GM21526 (cell line): ENCODE data around the gene ZNF487.
"Not testable (repeated sequence)": the region's sequence is repeated elsewhere in the genome, so short reads cannot be mapped to it uniquely, and the experiment has no call there.

Experiments used
- ATAC-seq: cut with Tn5 transposase; IDR thresholded peaks from one replicate; pipeline ENCODE4 v1.9.1; 2021; ENCODE audit warnings: moderate library complexity; ENCODE audit not compliant: unreplicated experiment, low FRiP score

ZNF487 gene

DNA sequence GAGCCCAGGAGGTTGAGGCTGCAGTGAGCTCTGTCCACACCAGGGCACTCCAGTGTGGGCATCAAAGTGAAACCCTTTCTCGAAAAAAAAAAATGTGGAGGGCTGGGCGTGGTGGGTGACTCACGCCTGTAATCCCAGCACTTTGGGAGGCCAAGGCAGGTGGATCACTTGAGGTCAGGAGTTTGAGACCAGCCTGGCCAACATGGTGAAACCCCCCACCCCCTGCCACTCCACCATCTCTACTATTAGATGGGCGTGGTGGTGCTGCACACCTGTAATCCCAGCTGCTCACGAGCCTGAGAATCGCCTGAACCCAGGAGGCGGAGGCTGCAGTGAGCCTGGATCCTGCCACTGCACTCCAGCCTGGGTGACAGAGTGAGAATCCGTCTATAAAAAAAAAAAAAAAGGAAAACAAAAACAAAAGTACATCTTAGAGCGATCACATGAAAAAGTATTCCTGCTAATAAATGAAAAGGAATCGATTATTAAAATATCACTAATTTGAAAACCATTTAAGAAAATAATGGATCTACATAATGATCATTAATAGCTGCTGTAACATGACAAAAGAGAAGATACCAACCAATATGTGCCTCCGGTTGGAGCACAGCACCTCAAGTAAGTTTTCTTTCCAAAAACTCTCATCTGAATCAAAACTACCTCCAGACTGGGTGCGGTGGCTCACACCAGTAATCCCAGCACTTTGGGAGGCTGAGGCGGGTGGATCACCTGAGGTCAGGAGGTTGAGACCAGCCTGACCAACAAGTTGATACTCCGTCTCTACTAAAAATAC, 32.8 kb upstream of the ZNF487 start:
- ATAC-seq, result no peak

DNA sequence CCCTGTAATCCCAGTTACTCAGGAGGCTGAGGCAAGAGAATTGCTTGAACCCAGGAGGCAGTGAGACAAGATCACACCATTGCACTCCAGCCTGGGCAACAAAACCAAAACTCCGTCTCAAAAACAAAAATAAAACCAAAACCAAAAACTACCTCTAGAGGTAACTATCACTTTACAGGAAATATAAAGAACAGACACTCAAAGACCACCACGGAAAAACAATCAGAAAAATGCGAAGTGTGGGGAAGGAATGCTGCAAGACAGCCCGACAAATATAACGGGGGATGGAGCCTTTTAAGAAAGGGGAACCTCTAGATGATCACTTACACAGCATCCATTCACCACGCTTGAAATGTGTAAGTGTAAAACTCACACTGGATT, 32.2 kb upstream of the ZNF487 start:
- no peak for ATAC-seq

DNA sequence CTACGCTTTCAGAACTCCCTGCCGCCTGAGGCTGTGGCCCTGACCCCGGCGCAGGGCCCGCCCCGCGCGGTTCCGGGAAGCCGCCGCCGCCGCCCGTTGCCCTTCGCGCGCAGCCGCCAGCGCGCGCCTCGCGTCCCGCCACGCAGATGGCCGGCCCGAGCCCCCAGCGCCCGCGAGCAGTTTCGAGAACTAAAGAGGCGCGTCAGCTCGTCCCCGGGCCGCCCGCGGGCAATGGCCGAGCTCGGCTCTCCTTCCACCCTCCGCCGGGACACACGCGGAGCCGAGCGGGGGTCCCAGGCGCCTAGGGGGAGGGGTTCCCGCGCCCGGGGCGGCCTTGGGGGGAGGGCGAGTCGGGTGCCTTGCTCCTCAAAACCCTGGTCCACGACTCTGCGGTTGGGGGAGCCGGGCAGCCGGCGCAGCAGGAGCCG, 29.7 kb upstream of the ZNF487 start:
- ATAC-seq, result peak; percentile 26

GRCh38 chr10:43407576-43408330, 29.2 kb upstream of the ZNF487 start:
- ATAC-seq, result peak; percentile 40

DNA sequence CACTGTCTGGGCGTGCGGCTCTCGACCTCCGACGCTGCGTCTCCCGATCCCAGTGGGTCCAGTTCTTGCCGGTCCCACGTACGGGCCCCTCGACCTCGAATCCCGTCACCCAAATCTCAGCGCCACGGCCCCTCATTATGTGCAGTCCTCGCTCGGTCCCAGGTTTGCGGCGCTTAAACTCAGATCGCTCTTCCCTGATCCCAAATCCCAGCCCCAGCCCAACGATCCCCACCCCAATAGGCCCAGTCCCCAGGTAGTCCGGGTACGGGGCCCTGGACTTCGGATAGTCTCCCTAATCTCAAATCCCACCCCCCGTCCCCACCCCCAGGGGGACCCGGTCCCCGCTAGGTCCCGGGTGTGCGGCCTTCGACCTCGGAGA, 28.6 kb upstream of the ZNF487 start:
- no peak for ATAC-seq

DNA sequence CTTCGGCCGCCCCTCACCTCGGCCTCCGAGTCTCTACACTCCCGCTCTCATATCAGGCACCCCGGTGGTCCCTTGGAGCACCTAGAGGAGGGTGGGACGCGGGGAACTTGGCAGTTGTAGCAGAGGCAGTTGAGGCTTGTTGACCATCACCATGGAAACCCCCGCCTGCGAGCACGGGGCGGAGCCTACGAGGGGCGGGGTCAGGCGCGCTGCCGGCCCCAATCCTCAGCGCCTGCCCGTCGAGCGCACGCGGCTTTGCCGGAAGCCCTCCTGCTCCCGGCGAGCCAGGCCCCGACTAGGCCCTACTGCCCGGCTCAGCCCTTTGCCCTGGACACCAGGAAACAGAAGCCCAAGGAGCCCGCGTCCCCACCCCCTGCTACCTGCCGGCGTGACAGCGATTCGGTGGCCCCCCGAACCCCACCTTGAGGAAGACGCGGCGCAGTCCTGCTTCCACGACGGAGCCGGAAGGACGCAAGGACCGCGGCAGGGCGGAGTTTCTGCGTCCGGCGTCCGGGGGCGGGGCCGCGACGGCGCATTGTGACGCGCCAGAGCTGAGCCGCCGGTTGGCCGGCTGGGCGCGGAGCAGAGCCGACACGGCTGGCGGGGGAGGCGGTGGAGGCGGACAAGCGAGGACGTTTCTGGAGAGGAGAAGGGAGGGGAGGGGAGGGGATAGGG, 28.1 kb upstream of the ZNF487 start, which contains the start of gene HNRNPF:
Gene HNRNPF (minus strand): TSS at position 477 of the 675 bp plus-strand sequence. CDS start 21,302 bp downstream, outside the sequence.
- ATAC-seq, result peak; percentile 61

- ATAC-seq, result no peak
Observed at GRCh38 chr10:43409385-43410109, 27.4 kb upstream of the ZNF487 start.

GRCh38 chr10:43410345-43410744, 26.6 kb upstream of the ZNF487 start:
- ATAC-seq, result no peak

DNA sequence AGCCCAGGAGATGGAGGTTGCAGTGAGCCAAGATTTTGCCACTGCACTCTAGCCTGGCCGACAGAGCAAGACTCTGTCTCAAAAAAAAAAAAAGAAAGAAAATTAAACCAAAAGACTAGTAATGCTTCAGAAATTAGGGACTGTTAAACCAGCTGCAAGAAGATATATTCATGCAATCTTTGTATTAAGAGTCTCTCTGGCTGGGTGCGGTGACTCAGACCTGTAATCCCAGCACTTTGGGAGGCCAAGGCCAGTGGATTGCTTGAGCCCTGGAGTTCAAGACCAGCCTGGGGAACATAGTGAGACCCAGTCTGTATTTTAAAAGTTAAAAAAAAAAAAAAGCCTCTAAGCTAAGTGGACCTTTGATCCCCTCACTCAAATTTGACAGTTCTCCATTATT, 25.4 kb upstream of the ZNF487 start:
- no peak for ATAC-seq

DNA sequence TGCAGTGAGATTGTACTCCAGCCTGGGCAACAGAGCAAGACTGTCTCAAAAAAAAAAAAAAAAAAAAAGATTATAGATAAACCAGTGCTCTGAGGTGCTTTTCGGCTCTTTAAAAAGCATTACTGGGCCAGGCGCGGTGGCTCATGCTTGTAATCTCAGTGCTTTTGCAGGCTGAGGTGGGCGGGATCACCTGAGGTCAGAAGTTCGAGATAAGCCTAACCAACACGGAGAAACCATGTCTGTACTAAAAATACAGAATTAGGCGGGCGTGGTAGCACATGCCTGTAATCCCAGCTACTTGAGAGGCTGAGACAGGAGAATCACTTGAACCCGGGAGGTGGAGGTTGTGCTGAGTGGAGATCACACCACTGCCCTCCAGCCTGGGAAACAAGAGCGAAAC, 21.4 kb upstream of the ZNF487 start:
- no peak for ATAC-seq

DNA sequence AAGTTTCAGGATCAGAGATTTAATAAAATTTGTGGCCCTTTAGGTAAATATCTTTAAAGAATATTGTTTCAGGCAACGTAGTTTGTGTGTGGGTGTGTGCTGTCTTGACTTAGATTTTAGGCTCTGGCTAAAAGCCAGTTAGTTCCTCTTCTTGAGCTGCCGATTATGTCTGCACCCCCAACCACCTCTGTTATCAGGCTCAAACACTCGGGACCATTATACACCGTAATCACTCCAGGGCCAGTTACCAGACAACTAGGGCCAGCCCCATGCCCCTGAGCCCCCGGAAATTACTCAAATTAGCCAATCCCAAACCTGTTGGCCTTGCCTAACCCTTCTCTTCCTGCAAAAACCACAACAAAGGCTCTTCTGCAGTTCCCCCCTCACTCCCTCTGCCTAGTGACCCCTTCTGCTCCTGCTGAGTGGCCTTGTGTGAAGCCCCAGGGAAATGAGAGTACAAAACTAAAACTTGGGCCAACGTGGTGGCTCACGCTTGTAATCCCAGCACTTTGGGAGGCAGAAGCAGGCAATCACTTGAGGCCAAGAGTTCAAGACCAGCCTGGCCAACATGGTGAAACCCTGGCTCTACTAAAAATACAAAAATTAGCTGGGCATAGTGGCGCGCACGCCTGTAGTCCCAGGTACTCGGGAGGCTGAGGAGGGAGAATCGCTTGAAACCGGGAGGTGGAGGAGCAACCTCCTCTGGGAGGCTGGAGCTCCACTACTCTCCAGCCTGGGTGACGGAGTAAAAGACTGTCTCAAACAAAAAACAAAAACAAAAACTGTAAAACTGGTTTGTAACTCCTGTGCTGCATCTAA, 18.8 kb upstream of the ZNF487 start:
- peak; percentile 36 for ATAC-seq

GRCh38 chr10:43419997-43420368, 16.9 kb upstream of the ZNF487 start:
- no peak for ATAC-seq

DNA sequence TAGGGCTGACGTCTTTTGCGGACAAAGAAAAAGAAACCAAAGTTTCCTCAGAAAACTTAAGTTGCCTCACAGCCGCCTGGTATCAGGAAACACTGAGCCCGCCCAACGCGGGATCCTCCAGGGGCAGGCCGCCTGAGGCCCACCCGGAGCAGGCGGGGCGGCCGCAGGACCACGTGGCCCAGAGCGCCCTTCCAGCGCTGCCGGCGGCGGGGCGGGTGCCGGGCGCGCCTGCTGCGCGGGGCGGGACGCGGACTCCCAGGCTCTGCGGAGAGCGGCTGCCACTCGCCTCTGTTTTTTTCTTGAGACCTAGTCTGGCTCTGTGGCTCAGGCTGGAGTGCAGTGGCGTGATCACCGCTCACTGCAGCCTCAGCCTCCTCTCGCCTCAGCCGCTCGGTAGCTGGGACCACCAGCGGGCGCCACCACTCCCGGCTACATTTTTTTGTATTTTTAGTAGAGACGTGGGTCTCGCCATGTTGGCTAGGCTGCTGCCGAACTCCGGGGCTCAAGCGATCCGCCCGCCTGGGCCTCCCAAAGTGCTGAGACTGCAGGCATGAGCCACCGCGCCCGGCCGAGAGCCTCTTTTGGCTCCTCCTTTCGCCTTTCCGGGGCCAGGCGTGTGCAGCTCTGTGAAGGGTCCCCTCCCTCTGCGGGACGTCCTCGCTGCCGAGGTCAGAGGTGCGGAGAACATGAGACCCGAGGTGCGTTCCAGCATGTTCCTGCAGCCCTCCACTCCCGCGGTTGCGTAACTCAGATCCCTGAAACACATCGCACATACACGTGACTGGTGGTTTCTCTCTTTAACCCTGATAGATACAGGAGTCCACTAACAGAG, 16.3 kb upstream of the ZNF487 start:
- ATAC-seq, result peak; percentile 80

GRCh38 chr10:43421201-43421507, 15.8 kb upstream of the ZNF487 start:
- no peak for ATAC-seq

DNA sequence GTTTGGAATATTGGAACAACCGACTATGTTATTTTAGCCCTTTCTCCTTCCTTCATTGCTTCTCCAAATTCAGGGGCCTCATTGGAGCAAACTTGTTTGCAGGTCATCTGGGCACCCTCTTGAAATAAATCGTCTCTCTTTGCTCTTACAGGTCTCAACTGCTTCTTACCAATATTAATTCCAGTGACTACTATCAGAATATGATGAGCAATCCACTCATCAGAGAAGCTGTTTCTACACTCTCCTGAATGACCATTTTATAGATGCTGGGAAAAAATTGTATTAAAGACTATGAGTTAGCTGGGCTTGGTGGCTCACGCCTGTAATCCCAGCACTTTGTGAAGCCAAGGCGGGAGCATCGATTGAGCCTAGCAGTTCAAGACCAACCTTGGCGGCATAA, 15.4 kb upstream of the ZNF487 start:
- no peak for ATAC-seq

- not testable (repeated sequence) for ATAC-seq
Observed at GRCh38 chr10:43421944-43422343, 15.0 kb upstream of the ZNF487 start.

DNA sequence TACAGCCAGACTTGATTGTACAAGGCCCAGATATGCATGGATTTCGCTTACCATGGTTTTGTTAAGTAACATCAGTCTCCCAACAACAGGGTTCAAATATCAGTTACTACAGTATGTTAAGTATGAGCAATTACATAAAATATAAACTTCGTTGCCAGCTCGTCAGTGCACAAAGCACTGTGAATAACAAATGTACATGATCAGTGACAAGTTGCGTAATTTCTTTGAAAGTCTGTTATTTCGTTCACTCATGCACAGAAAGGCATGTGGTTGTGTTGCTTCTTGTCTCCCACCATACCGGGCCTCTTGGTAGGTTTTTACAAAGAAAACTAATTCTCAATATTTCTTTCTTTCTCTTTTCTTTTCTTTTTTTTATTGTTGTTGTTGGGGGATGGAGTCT, 12.5 kb upstream of the ZNF487 start:
- ATAC-seq, result no peak

GRCh38 chr10:43426476-43426875, 10.4 kb upstream of the ZNF487 start:
- ATAC-seq, result not testable (repeated sequence)

DNA sequence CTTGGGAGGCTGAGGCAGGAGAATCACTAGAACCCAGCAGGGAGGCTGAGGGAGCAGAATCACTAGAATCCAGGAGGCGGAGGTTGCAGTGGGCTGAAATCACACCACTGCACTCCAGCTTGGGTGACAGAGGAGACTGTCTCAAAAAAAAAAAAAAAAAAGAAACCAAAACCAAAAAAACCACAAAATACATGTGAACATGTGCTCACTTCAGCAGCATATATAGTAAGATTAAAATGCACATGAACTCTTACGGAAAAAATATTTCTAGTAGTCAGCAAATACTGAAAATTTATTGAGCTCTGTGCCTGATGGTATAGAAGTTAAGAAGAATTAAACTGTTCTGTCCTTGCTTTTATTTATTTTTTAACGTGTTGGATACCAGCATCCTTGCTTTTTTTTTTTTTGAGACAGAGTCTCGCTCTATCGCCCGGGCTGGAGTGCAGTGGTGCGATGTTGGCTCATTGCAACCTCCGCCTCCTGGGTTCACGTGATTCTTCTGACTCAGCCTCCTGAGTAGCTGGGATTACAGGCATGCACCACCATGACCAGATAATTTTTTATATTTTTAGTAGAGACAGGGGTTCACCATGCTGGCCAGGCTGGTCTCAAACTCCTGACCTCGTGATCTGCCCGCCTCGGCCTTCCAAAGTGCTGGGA, 9.6 kb upstream of the ZNF487 start:
- peak; percentile 60 for ATAC-seq
